Activated CD4-positive, CD25-positive, alpha-beta regulatory T cell (primary cell): ENCODE results near the gene PDP2.
"Not testable (repeated sequence)": the region's sequence is repeated elsewhere in the genome, so short reads cannot be mapped to it uniquely, and the experiment has no call there.

Experiments
- DNase-seq, 4 experiments: peaks; one replicate each; lab custom pipeline; 2025; lab: John Stamatoyannopoulos, UW

Gene PDP2

DNA sequence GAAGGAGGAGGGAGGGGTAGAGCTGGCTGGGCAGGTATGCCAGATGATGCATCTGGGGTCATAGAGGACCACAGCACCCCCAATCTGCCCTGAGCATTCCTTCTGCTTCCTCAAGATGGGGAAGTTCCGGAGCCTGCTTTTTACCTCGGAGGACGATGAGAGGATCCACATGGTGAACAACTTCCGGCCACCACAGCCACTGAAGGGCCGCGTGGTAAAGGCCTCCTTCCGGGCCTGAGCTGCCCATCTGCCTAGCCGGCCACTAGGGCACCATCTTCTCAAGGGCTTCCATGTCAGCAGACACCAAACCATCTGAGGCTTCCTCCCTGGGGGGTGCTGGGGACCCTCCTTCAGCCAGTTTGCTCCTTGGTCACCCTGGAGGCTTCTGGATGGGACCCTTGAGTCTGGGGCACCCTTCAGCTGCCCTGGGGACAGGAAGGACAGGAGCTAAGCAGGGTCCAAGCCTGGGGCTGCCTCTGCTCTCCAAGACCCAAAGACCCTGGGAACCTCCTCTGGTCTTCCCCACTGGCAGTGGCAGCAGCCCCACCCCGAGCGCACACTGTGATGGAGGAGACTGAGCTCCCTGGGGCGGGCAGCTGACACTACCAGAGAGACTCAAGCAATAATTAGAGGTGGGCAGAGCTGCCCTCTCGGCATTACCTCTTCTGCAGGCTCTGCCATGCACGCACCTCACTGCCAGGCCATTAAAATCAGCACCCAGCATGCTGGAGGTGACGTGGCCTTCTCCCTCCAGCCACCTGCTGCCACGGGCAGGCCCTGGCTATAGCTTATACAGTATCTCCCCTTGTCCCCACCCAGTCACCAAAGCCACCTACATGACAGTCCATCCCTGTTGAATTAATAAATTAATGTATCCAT, 26.8 kb upstream of the PDP2 start:
- DNase-seq: no peak

DNA sequence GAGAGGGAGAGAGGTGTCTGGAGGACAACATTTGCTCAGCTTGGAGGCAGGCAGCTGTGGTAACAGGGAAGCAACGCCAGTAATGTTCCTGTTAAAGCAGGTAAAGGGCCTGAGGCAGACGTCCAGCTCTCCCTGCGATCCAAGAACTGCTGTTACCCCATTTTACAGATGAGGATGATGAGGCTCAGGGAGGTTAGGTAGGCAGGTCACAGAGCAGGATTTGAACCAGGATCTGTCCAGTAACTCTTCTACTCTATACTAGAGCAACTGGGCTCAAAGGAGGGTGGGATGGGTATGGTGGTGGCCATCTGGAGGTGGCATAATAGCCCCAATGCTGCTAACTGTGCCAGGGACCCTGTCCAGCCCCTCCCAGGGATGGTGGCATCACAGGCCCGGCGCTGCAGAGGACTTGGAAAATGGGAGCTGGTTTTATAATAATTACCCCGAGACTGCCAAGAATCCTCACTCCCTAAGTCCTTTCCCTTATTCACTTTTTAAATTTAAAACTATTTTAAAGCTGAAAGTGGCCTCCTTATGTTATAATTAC, 24.1 kb upstream of the PDP2 start:
- no peak for DNase-seq

DNA sequence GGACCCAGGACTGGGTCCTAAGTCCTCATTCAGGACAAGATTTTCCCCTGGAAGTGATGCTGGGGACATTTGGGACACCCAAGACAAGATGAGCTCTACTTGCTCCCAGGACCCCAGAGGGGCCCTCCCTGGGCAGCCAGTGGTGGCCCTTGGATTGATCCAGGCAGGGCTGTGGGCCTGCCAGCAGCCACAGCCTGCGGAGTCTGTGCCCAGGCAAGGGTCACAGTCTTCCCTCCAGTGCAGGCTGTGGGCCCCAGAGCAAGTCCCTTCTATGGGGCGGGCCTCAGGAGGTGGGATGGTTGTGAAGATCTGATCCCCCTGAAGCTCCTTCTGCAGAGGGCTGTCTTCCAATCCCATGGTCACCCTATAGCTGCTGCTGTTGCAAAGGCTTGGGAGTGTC, 23.5 kb upstream of the PDP2 start:
- no peak for DNase-seq

- no peak for DNase-seq
Observed at GRCh38 chr16:66857437-66857836, 22.9 kb upstream of the PDP2 start.

GRCh38 chr16:66858740-66859396, 21.4 kb upstream of the PDP2 start:
- no peak for DNase-seq

GRCh38 chr16:66859397-66860068, 20.8 kb upstream of the PDP2 start:
- no peak for DNase-seq

DNA sequence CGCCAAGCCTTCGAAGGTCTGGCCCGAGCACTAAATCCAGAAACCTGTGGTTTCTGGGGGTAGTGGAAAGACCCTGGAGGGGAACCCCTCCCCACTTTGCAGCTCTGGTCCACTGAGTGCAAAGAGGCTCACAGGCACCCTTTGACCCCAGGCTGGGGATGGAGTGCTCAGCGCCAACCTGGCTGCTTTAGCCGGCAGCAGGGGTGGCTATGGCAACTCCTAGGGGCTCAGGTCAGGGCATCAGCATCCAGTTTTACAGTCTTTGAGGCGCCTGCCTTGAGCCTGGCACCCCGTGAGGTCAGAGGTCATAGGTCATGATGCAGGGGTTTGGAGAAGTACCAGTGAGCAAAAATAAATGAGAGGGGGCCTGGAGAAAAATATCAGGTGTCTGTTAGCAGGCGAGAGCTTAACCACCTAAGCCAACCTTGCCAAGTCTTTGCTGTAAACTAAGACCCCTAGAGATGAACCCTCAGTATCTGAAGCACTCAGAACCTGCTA, 18.2 kb upstream of the PDP2 start:
- DNase-seq: no peak

DNA sequence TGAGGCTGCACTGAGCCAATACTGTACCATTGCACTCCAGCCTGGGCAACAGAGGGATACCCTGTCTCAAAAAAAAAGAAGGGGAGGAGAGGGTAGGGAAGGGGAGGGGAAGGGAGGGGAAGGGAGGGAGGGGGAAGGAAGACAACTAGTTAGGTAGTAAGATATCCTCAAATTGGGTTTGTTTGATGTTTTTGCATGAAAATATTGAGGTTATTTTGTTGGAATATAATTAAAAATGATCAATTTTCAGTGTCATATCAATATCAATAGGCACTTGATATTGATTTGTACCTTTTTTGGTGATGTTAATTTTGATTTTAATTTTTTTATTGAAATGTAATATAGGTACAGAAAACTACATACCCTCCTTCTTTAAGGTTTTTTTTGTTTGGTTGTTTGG, 16.6 kb upstream of the PDP2 start:
- no peak for DNase-seq

DNA sequence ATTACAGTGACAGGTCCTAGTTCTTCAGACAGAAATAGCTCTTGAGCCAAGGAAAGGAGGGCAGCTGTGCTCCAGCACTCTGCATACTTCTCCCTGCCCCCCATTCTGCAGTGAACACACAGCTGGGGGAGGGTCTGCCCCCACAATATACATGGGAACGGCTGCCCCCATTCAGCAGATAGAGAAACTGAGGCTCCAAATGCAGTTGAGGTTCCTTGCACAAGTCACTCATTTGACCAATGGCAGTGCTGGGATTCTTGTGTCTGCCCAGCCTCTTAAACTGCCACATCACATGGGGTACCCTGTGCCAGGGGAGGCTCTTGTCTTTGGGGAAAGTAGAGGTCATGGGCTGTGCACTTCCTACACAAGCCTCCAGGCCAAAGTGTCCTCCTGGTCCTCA, 10.9 kb upstream of the PDP2 start:
- DNase-seq: no peak

DNA sequence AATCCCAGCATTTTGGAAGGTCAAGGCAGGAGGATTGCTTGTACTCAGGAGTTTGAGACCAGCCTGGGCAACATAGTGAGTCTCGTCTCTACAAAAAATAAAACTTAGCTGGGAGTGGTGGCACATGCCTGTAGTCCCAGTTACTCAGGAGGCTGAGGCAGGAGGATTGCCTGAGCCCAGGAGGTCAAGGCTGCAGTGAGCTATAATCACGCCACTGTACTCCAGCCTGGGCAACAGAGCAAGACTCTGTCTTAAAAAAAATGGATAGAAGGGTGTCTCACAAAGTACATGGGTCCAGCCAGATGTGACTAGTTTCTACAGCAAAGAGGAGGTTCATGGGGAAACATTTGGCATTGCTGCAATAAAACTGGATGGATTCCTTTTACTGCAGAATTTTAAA, 9.0 kb upstream of the PDP2 start:
- not testable (repeated sequence) for DNase-seq

DNA sequence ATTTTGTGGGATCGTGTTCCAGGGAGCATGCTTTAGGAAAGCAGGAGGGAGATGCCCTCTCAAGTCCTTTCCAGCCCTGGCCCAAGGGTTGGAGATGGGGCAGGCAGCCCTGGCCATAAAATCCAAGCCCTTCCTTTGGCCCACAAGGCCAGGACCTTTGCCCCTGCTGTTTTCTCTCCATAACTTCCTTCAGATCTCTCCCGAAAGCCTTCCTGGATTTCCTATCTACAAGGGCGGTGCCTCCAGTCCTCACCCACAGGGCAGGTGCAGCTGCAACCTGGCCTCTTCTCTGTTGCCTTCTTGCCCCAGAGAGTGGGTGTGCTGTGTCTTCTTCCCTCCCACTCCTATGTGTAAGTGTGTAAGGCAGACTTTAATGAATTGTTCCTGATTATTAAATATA, 8.5 kb upstream of the PDP2 start:
- no peak for DNase-seq

GRCh38 chr16:66872559-66872942, 7.8 kb upstream of the PDP2 start:
- DNase-seq: no peak

DNA sequence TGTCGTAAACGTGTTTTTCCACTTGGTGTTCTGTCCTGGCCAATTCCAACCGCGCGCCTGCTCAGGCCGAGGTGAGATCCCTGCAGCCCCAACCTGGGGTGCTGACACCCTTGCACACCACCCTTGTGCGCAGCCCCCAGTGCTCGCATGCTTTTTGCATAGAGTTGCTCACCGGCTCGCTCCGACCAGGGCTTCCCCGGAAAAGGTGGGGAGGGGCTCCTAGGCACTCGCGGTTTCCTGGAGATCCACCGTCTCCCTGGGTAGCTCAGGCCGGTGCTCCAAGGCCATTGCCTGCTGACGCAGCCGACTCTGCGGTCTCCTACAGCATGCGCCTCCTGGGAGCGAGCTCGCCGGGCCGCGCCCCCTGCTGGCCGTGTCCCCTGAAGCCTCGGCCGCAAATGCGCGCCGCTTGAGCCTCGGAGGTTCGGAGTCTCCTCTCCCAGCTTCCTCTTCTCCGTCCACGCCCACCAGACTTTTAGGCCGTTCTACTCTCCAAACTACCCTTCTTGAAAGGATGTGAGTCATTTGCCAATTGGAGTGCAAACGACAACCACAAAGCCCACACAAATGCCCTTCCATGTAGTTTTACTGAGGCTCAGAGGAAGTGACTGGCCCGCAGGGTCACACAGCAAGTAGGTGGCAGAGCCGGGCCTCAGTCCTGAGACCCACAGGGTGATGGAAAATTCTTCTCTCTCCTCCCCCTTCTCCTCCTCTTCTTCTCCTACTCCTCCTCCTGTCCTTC, 7.2 kb upstream of the PDP2 start:
- DNase-seq: peak; percentile 72 to 85 (median 74)

- no peak for DNase-seq
Observed at GRCh38 chr16:66873685-66874055, 6.6 kb upstream of the PDP2 start.

- no peak for DNase-seq
Observed at GRCh38 chr16:66874079-66874775, 6.1 kb upstream of the PDP2 start.

DNA sequence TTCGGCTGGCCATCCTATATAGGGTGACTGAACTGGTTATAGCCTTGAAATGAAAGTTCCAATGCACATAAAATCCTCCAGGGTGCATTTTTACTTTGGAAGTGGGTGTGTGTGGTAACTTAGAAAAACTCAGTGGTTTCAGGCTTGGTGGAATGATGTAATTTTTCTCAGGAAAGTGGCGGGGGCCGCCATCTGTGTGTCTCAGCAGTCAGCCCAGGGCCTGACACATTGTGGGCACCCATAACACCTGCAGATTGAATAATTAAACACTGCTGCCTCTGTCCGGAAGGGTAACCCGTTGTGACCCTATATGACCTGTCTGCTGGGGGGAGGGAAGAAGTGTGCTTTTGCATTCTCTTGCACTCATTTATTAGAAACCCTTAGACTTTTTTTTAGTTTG, 2.2 kb upstream of the PDP2 start:
- no peak for DNase-seq

DNA sequence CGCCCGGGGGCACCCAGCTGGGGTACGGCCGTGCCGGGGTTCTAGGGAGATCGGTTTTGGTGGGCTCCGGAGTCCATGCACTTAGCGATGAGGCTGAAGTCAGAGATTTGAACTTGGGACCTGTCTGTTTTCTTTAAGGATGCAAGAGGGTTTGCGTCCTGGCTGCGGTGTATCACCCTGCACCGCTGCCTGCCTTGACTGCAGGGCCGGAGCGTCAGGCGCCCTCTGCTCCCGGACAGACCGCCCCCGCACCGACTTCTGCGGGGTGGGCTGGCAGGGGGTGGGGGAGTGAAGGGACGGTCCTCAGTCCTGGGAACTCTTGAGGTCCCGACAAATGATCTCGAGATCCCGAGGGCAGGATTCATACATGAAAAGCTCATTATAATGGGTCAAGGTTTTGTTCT, 701 bp downstream of the PDP2 start:
- DNase-seq: no peak

DNA sequence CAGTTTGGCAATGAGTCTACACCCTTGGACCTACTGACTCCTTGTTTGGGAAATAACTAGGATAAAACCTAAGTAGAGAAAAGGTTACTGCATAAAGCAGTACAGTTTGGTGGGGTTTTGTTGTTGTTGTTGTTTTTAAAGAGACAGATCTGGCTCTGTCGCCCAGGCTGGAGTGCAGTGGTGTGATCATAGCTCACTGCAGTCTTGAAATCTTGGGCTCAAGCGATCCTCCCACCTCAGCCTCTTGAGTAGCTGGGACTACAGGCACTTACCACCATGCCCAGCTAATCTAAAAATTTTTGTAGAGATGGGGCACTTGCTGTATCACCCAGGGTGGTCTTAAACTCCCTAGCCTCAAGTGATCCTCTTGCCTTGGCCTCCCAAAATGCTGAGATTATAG, 1.2 kb downstream of the PDP2 start:
- no peak for DNase-seq

DNA sequence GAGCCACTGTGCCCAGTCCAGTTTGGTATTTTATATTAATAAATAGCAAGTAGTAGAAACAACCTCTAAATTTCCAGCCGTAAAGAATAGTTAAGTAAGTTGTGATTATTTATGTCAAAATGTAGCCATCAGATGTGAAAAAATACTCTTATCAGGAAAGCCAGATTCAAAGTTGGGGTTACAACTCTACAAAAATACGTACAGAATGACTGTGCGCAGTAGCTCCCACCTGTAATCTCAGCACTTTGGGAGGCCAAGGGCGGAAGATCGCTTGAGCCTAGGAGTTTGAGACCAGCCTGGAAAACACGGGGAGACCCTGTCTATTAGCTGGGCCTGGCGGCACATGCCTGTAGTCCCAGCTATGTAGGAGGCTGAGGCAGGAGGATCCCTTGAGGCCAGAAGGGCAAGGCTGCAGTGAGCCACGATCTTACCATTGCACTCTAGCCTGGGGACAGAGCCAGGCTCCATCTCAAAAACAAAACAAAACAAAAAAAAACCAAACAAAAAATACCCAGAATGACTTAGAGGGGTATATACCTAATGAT, 1.7 kb downstream of the PDP2 start:
- no peak for DNase-seq

DNA sequence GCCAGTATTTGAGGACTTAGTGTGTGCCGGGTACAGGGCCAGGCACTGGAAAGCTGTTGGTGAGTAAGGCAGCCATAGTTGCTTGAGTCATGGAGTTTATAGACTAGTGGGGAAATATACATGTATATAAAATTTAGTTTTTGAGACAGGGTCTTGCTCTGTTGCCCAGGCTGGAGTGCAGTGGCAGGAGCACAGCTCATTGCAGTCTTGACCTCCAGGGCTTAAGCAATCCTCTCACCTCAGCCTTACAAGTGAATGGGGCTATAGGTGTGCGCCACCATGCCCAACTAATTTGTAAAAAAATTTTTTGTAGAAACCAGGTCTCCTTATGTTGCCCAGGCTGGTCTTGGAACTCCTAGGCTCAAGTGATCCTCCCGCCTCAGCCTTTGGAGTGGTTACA, 2.4 kb downstream of the PDP2 start:
- DNase-seq: no peak

GRCh38 chr16:66885491-66885890, 5.2 kb downstream of the PDP2 start:
- DNase-seq: no peak
